GM12892 (cell line): ENCODE data around the gene KHDRBS2.

ENCODE experiments used
- POLR2A ChIP-seq: IDR thresholded peaks from 2 replicates; pipeline ENCODE4 v1.6.1; 2011; ENCODE audit warnings: low read depth, low read length, control low read depth
- TAF1 ChIP-seq: IDR thresholded peaks from 2 replicates; pipeline ENCODE4 v1.6.1; 2011; ENCODE audit warnings: low read depth, mild to moderate bottlenecking, control low read depth, low read length, borderline replicate concordance

GRCh38 chr6:62217866-62218265 lies 68.2 kb downstream of the KHDRBS2 start:
- TF ChIP-seq POLR2A (no peak), TAF1 (no peak)
